ENCODE data around the gene ZBTB20. TPM values are rescaled to one million over a fixed set of nuclear protein-coding genes. Genes with fewer than 3 reads are reported as not detected.
"Not testable (repeated sequence)": the region's sequence is repeated elsewhere in the genome, so short reads cannot be mapped to it uniquely, and the experiment has no call there.

The ZBTB20 gene
- total RNA-seq, 2 experiments from 2014 or later, result 5.2 to 6.4 TPM

DNA sequence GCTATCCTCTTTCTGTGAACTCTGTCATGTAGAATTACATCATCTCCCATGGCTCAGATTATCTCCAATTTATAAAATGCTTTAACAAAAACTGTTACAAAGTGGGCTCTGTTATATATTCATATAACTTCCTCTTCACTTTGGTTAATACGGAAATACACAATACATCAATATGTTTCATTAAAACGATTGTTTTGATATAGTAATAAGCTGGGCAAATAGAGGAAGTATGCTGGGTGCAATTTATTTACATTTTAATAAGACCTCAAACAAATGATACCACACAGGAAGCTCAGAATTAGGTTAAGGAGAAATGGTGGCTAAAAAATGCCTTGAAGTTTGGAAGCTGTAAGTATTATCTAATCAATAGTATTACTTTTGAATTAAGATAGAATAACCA lies 331.0 kb downstream of the ZBTB20 start:
- ChIA-PET CTCF (no interaction called here), POLR2A (no interaction called here)
- no peak for DNase-seq
- Mint-ChIP-seq H3K4me3 (no peak overlapping the region), H3K4me1 (peaks cover 4% of the 10 kb centered on the region), H3K27ac (no peak overlapping the region), H3K36me3 (ENCODE audit: low read depth) (peaks cover 10% of the 10 kb centered on the region), H3K27me3 (no peaks in the 10 kb centered on the region), H3K9me3 (ENCODE audit: low read depth) (no peaks in the 10 kb centered on the region)
- no peak for ATAC-seq
- intact Hi-C loops (cut with DNase I, micrococcal nuclease), result no loop called here

DNA sequence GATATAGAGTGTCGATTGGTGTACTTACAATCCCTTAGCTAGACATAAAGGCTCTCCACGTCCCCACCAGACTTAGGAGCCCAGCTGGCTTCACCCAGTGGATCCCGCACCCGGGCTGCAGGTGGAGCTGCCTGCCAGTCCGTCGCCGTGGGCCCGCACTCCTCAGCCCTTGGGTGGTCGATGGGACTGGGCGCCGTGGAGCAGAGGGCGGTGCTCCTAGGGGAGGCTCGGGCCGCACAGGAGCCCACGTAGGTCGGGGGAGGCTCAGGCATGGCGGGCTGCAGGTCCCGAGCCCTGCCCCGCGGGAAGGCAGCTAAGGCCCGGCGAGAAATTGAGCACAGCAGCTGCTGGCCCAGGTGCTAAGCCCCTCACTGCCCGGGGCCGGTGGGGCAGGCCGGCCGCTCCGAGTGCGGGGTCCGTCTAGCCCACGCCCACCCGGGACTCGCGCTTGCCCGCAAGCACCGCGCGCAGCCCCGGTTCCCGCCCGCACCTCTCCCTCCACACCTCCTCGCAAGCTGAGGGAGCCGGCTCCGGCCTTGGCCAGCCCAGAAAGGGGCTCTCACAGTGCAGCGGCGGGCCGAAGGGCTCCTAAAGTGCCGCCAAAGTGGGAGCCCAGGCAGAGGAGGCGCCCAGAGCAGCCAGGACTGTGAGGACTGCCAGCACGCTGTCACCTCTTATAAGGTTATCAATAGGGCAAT lies 334.4 kb downstream of the ZBTB20 start:
- H3K27me3 Mint-ChIP-seq; H3K36me3 Mint-ChIP-seq (ENCODE audit: low read depth); POLR2A ChIA-PET; ATAC-seq; intact Hi-C loops (cut with DNase I, micrococcal nuclease); H3K27ac Mint-ChIP-seq; H3K9me3 Mint-ChIP-seq (ENCODE audit: low read depth); DNase-seq; H3K4me1 Mint-ChIP-seq; H3K4me3 Mint-ChIP-seq: not testable (repeated sequence)
- CTCF ChIA-PET, result interaction anchor here (0.6 kb wide), 1 partner anchor 321 kb away, joined by 3 read pairs; no protein-coding TSS in a partner anchor

DNA sequence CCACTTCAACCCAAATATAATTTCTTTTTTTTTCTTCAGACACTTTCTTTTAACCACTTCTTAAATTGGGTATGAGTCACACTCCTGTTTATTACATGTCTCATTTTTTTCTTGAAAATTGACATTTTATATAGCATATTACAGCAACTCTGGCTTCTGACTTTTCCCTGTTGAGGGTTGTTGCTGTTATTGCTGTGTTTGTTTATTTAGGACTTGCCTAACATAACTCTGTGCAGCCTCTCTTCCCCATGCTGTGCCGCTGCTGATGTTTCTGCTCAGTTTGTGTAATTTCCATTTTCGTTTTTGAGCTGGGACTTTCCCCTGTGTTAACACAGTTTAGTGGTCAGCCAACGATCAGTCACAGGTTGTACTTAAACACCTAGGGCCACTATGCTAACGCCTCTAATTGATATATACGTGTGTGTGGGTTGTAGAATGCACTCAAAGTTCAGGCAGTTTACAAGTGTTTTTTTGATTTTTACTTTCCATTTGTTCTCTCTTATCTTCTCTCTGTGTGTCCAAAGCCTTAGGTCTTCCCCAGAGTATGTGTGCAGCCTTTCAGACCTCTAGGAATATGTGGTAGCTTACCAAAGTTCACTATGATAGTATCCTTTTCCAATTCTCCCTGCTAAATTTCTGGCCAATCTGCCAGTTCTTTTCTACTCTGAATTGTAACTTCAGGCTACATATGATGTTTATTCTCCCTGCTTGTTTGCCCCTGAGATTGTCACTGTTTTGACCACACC lies 337.2 kb downstream of the ZBTB20 start:
- ChIA-PET CTCF (no interaction called here), POLR2A (no interaction called here)
- peak; percentile 88 for ATAC-seq

GRCh38 chr3:114804099-114804498 lies 343.0 kb downstream of the ZBTB20 start:
- no peak for DNase-seq
- Mint-ChIP-seq H3K27me3 (no peaks in the 10 kb centered on the region), H3K36me3 (ENCODE audit: low read depth) (peaks cover 2% of the 10 kb centered on the region), H3K27ac (no peak overlapping the region), H3K4me1 (peaks cover 9% of the 10 kb centered on the region), H3K4me3 (no peak overlapping the region), H3K9me3 (ENCODE audit: low read depth) (no peaks in the 10 kb centered on the region)
- POLR2A ChIA-PET, result no interaction called here
- no peak for ATAC-seq
- intact Hi-C loops (cut with DNase I, micrococcal nuclease), result no loop called here
- CTCF ChIA-PET, result no interaction called here

More for the DNA sequence above, 337.2 kb downstream of the ZBTB20 start:
- intact Hi-C loops (cut with DNase I, micrococcal nuclease), result no loop called here
- peaks cover 10% of the 10 kb centered on the region for H3K36me3 Mint-ChIP-seq (ENCODE audit: low read depth)
- H3K27ac Mint-ChIP-seq, result no peak overlapping the region
- DNase-seq, result peak; percentile 11
- no peaks in the 10 kb centered on the region for H3K9me3 Mint-ChIP-seq (ENCODE audit: low read depth)
- H3K4me3 Mint-ChIP-seq, result no peak overlapping the region
- no peaks in the 10 kb centered on the region for H3K27me3 Mint-ChIP-seq
- H3K4me1 Mint-ChIP-seq, result peaks cover 9% of the 10 kb centered on the region

DNA sequence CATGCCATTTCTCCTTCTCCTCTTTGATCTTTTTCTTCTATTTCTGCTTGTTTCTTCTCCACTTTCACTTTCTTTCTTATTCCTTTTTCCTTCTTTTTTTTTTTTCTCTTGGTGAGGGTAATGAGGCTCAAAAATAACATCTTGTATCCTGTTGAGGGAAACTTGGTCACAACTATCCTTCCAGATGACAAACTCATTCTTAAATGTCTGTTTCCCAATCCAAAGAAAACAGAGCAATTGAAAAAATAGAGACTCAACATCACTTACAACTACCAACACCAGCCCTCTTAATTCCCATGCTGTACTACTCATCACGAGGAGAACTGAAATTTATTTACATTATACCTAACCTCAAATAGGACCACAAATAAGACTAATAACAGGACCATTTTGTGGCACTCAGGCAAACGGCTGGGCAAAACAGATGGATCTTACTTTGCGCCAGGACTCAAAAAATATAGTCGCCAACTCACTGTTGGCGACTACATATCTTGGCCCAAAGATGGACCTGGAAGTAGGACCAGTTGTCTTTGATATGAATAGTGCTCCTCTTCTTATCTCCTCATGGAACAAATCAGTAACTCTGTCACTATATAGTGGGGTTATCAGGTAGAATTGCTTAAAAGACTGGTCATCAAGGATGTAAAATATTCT lies 343.9 kb downstream of the ZBTB20 start:
- Mint-ChIP-seq H3K4me3 (no peak overlapping the region), H3K9me3 (ENCODE audit: low read depth) (no peaks in the 10 kb centered on the region), H3K36me3 (ENCODE audit: low read depth) (peaks cover 2% of the 10 kb centered on the region), H3K27ac (no peak overlapping the region), H3K4me1 (peaks cover 9% of the 10 kb centered on the region), H3K27me3 (no peaks in the 10 kb centered on the region)
- CTCF ChIA-PET, result no interaction called here
- POLR2A ChIA-PET, result no interaction called here
- DNase-seq (no peak), ATAC-seq (no peak)
- intact Hi-C loops (cut with DNase I, micrococcal nuclease), result no loop called here

DNA sequence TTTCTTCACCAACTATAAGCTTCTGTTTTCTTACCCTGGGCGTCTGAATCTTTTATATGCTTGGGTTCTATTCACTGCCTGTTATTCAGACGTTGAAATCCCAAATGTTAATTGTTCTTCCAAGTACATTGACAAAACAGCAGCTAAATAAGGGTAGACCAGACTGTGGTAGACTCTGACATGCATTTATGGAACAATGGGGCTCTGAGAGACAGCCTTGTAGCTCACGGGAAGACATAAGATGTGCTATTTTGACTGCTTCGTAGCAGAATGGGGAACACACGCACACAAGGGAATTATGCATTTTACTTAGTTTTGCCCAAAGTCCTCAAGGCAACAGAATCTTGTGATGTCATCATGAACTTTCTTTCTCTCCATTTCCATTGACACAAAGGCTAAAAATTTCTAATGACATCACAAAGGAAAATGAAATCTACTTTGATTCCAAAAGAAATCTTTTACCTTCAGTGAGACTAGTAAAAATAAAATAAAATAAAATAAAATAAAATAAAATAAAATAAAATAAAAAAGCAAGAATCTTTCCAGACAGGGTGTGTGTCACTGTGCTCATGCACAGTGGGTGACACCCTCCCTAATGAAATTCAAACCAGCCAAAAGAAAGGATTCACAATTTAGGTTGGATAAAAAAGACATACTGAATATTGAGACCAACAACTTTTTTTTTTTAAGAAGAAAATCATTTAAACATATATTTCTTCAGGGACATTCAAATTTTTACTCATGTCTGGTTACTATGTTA lies 346.6 kb downstream of the ZBTB20 start:
- intact Hi-C loops (cut with DNase I, micrococcal nuclease), result no loop called here
- peaks cover 5% of the 10 kb centered on the region for H3K36me3 Mint-ChIP-seq (ENCODE audit: low read depth)
- ChIA-PET CTCF (interaction anchor here (0.6 kb wide), 1 partner anchor 40 kb away, joined by 3 read pairs; no protein-coding TSS in a partner anchor), POLR2A (no interaction called here)
- H3K27me3 Mint-ChIP-seq, result no peaks in the 10 kb centered on the region
- no peak overlapping the region for H3K4me3 Mint-ChIP-seq
- no peak for DNase-seq
- no peak for ATAC-seq
- H3K9me3 Mint-ChIP-seq (ENCODE audit: low read depth), result no peaks in the 10 kb centered on the region
- no peak overlapping the region for H3K27ac Mint-ChIP-seq
- peaks cover 9% of the 10 kb centered on the region for H3K4me1 Mint-ChIP-seq

GRCh38 chr3:114799816-114800215 lies 347.3 kb downstream of the ZBTB20 start:
- no peak overlapping the region for H3K4me3 Mint-ChIP-seq
- H3K36me3 Mint-ChIP-seq (ENCODE audit: low read depth), result peaks cover 5% of the 10 kb centered on the region
- peaks cover 9% of the 10 kb centered on the region for H3K4me1 Mint-ChIP-seq
- ATAC-seq (no peak), DNase-seq (no peak)
- ChIA-PET CTCF (no interaction called here), POLR2A (no interaction called here)
- no peaks in the 10 kb centered on the region for H3K27me3 Mint-ChIP-seq
- intact Hi-C loops (cut with DNase I, micrococcal nuclease), result no loop called here
- H3K9me3 Mint-ChIP-seq (ENCODE audit: low read depth), result no peaks in the 10 kb centered on the region
- no peak overlapping the region for H3K27ac Mint-ChIP-seq

DNA sequence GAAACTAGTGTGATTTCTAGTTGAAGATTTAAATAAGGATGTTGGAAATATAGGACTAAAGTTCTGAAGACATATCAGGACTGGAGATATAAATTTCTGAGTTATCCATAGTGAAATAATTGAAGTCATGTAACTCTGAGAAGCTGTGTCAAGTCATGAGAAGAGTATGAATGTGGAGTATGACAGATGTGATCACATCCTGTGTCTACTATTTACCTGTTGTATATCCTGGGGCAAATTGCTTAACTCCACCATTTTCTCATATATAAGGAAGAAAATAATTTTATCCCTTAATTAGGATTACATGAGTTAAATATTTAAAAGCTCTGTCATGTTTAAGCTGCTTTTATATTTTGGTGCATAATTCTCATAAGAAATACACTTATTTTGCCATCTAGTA lies 350.3 kb downstream of the ZBTB20 start:
- CTCF ChIA-PET, result no interaction called here
- no peaks in the 10 kb centered on the region for H3K4me1 Mint-ChIP-seq
- POLR2A ChIA-PET, result no interaction called here
- intact Hi-C loops (cut with DNase I, micrococcal nuclease), result no loop called here
- H3K9me3 Mint-ChIP-seq (ENCODE audit: low read depth), result no peaks in the 10 kb centered on the region
- peaks cover 3% of the 10 kb centered on the region for H3K36me3 Mint-ChIP-seq (ENCODE audit: low read depth)
- ATAC-seq, result no peak
- no peak for DNase-seq
- no peak overlapping the region for H3K4me3 Mint-ChIP-seq
- H3K27ac Mint-ChIP-seq, result no peak overlapping the region
- H3K27me3 Mint-ChIP-seq, result no peaks in the 10 kb centered on the region

DNA sequence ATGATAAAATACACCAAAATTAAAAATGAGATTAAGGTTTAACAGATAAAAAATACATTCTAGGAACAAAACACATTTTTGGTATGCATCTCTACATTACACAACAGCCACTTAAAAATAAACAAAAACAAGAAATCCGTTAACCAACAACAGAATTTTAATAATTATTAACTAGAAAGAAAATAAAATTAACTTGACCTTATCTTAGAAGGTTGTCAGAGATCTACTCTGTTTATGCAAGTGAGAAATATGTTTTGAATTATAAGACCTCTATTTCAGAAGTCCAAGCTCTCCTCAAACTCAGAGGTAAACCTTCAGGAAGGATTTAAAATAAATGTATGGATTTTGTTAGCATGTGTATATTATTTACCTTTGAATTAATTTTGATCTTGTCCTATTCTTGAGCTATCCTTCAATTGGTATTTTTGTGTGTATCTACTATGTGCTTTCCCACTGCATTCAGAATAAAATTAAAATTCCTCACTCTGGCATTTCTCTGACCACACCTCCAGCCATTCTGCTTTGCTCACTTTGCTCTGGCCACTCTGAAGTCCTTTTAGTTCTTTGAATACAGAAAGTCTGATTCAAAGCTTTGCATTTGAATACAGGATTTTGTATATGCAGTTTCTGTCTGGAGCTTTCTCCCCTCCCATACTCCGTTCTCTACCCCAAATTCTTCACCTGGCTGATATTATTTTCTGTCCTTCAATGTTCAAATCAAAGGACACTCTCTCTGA lies 352.0 kb downstream of the ZBTB20 start:
- H3K27ac Mint-ChIP-seq, result no peak overlapping the region
- no peak for ATAC-seq
- H3K4me3 Mint-ChIP-seq, result no peak overlapping the region
- intact Hi-C loops (cut with DNase I, micrococcal nuclease), result no loop called here
- no peak for DNase-seq
- H3K9me3 Mint-ChIP-seq (ENCODE audit: low read depth), result no peaks in the 10 kb centered on the region
- H3K27me3 Mint-ChIP-seq, result no peaks in the 10 kb centered on the region
- peaks cover 5% of the 10 kb centered on the region for H3K4me1 Mint-ChIP-seq
- ChIA-PET POLR2A (no interaction called here), CTCF (interaction anchor here (1.3 kb wide), 1 partner anchor 8 kb away, joined by 6 read pairs; no protein-coding TSS in a partner anchor)
- H3K36me3 Mint-ChIP-seq (ENCODE audit: low read depth), result peaks cover 3% of the 10 kb centered on the region

GRCh38 chr3:114792159-114792918 lies 354.7 kb downstream of the ZBTB20 start:
- POLR2A ChIA-PET, result no interaction called here
- H3K9me3 Mint-ChIP-seq (ENCODE audit: low read depth), result no peaks in the 10 kb centered on the region

More at GRCh38 chr3:114792159-114792918, 354.7 kb downstream of the ZBTB20 start:
- CTCF ChIA-PET, result no interaction called here
- intact Hi-C loops (cut with DNase I, micrococcal nuclease), result no loop called here
- ATAC-seq, result no peak
- H3K4me1 Mint-ChIP-seq, result peaks cover 5% of the 10 kb centered on the region
- peaks cover 6% of the 10 kb centered on the region for H3K36me3 Mint-ChIP-seq (ENCODE audit: low read depth)
- no peak for DNase-seq
- no peaks in the 10 kb centered on the region for H3K27me3 Mint-ChIP-seq
- no peak overlapping the region for H3K27ac Mint-ChIP-seq
- H3K4me3 Mint-ChIP-seq, result no peak overlapping the region
